Natural killer cell (primary cell): ENCODE measurements around the gene ECE1. TPM values are rescaled to one million over a fixed set of nuclear protein-coding genes. Genes with fewer than 3 reads are reported as not detected.

Experiments used
- ATAC-seq, 3 donors: fragments of 150-1000 bp in 2 of 3; fragments of 200-7000 bp in 1 of 3; cut with Tn5 transposase; 1 replicate in 1 of 3; 2 replicates in 2 of 3; pipeline ENCODE4 v1.10.0; 2021; ENCODE audit warnings: mild to moderate bottlenecking in 2 of 3, moderate library complexity in 2 of 3
- DNase-seq, 2 donors: peaks; one replicate each; pipeline versions ENCODE4 v3.0.0 to v3.0.0-alpha.2; 2013 to 2021; ENCODE audit warnings: mixed read lengths in 1 of 2
- H3K27ac ChIP-seq: one replicate; pipeline ENCODE4 v1.5.1; 2013; ENCODE audit warnings: mild to moderate bottlenecking, low read length
- H3K27me3 ChIP-seq: one replicate; pipeline ENCODE4 v1.6.1; 2013; ENCODE audit warnings: low read length; ENCODE audit not compliant: control insufficient read depth, insufficient read depth
- H3K36me3 ChIP-seq: one replicate; pipeline ENCODE4 v1.6.1; 2013; ENCODE audit warnings: low read length; ENCODE audit not compliant: control insufficient read depth, insufficient read depth
- H3K4me1 ChIP-seq: one replicate; pipeline ENCODE4 v1.6.1; 2013; ENCODE audit warnings: low read length; ENCODE audit not compliant: control insufficient read depth, insufficient read depth
- H3K4me3 ChIP-seq: one replicate; pipeline ENCODE4 v1.5.1; 2013; ENCODE audit warnings: low read length
- H3K9me3 ChIP-seq: one replicate; pipeline ENCODE4 v1.6.1; 2013; ENCODE audit warnings: low read length; ENCODE audit not compliant: control insufficient read depth, insufficient read depth
- H3K27ac Mint-ChIP-seq, 2 donors: one replicate each; pipeline ENCODE4 v1.8.0; 2022; ENCODE audit warnings: mild to moderate bottlenecking in 2 of 2, mixed read lengths in 2 of 2, moderate library complexity in 1 of 2
- H3K27me3 Mint-ChIP-seq, 2 donors: one replicate each; pipeline ENCODE4 v1.8.0; 2022; ENCODE audit warnings: low read depth in 2 of 2, mixed read lengths in 2 of 2
- H3K36me3 Mint-ChIP-seq: one replicate; pipeline ENCODE4 v1.8.0; 2022; ENCODE audit warnings: mixed read lengths
- H3K4me1 Mint-ChIP-seq, 2 donors: one replicate each; pipeline ENCODE4 v1.8.0; 2022; ENCODE audit warnings: mixed read lengths in 2 of 2
- H3K4me3 Mint-ChIP-seq: one replicate; pipeline ENCODE4 v1.8.0; 2022; ENCODE audit warnings: mild to moderate bottlenecking, moderate library complexity, mixed read lengths
- H3K9me3 Mint-ChIP-seq, 2 donors: one replicate each; pipeline ENCODE4 v1.8.0; 2022; ENCODE audit warnings: mixed read lengths in 2 of 2
- WGBS: methylation state at CpG from one replicate; pipeline ENCODE4 v1.1.7; 2013; ENCODE audit warnings: missing lambda C conversion rate; ENCODE audit not compliant: insufficient coverage; 5-methylcytosine and 5-hydroxymethylcytosine counted together
- intact Hi-C: fragments of 100-400 bp; cut with micrococcal nuclease; formaldehyde crosslinking; loops from one replicate; pipeline ENCODE4 v1.14.2; 2022
- total RNA-seq, 4 donors: library from RNA; stranded (reverse); fragments of 120-200 nt in 1 of 4; gene quantifications; one replicate each; pipeline versions ENCODE4 v1.2.3 to v1.2.4, GENCODE V29; 2013 to 2022
- TF ChIP-seq, protein P1 (sequence below): fragments of 200-600 bp; IDR thresholded peaks from one replicate; pipeline ENCODE4 v1.8.0; 2022; ENCODE audit warnings: antibody characterized with exemption

Gene ECE1
- total RNA-seq, 3 donors from 2014 or later (not counting 1 experiment from before 2014, with no cell fraction given): 47.2 to 70.1 (median 50.7) TPM

DNA sequence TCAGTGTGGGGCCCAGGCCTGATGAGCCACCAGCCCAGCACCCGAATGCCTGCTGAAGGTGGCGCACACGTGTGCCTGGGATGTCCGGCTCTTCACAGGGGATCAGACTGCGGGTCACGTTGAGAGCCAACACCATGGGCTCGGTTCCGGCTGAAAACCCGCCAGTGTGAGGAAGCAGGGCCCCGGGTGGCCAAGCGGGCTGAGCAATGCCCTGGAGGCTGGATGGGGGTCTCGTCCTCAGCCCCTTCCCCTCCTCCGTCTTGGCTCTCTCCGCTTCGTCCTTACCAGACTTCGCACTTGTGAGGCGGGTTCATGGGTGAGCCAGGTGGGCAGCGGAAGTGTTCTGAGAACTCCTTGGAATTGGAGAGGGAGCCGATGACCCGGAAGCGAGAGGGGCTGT lies 70.6 kb downstream of the ECE1 start:
- ATAC-seq: no peak
- Mint-ChIP-seq H3K27me3 (no peaks in the 10 kb centered on the region), H3K4me3 (no peak overlapping the region), H3K36me3 (peaks cover 10% of the 10 kb centered on the region), H3K4me1 (peaks cover 0 to 5% of the 10 kb centered on the region in 2 donors), H3K27ac (no peak overlapping the region), H3K9me3 (no peaks in the 10 kb centered on the region)
- Histone ChIP-seq H3K27ac (no peak overlapping the region), H3K27me3 (no peaks in the 10 kb centered on the region), H3K9me3 (no peaks in the 10 kb centered on the region), H3K36me3 (peaks cover 31% of the 10 kb centered on the region), H3K4me3 (no peak overlapping the region), H3K4me1 (no peaks in the 10 kb centered on the region)
- TF ChIP-seq, protein P1, sequence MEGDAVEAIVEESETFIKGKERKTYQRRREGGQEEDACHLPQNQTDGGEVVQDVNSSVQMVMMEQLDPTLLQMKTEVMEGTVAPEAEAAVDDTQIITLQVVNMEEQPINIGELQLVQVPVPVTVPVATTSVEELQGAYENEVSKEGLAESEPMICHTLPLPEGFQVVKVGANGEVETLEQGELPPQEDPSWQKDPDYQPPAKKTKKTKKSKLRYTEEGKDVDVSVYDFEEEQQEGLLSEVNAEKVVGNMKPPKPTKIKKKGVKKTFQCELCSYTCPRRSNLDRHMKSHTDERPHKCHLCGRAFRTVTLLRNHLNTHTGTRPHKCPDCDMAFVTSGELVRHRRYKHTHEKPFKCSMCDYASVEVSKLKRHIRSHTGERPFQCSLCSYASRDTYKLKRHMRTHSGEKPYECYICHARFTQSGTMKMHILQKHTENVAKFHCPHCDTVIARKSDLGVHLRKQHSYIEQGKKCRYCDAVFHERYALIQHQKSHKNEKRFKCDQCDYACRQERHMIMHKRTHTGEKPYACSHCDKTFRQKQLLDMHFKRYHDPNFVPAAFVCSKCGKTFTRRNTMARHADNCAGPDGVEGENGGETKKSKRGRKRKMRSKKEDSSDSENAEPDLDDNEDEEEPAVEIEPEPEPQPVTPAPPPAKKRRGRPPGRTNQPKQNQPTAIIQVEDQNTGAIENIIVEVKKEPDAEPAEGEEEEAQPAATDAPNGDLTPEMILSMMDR: no peak
- 96% methylated on average over 21 of the region's 21 CpGs for WGBS
- no peak for DNase-seq
- intact Hi-C loops: no loop called here

DNA sequence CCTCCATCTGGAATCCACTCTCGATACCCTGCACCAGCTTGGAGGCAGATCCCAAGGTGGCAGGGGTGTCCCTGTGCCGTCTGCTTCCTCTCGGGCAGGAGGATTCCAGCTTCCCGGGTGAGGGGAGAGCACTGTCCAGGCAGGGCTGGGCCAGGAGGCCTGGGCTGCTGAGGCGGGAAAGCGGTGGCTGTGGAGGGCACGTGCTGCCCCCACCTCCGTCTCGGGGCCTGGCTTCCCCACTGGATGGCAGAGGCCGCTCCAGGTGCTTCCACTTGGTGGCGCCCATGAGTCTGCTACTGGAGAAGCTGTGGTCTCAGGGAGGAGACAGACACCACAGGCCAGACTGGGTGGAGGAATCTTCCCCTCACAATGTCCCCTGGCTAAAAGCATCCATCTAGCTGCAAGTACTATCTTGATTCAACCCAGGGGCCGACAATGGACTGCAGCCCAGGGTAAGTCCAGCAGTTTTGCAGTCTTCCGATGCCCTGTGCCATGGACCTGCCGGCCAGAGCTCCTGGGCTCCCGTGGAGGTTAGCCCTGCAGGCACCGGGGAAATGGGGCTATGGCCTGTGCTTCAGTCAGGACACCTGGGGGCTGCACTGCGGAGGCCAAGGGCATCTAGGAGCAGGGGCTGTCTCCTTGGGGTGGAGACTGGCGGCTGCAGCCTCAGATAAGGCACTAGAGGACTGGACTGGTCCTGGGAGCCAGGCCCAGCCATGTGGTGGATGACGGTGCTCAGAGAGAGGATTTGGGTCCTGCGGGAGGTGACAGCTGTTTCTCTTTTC lies 72.3 kb downstream of the ECE1 start:
- ATAC-seq (peak in 1 of 3 donors; percentile 61), DNase-seq (peak in 1 of 2 donors; percentile 48)
- Mint-ChIP-seq H3K4me1 (peaks cover 0 to 5% of the 10 kb centered on the region in 2 donors), H3K4me3 (no peak overlapping the region), H3K27ac (peak overlapping the region in 1 of 2 donors; percentile 36), H3K9me3 (no peaks in the 10 kb centered on the region), H3K27me3 (no peaks in the 10 kb centered on the region), H3K36me3 (no peaks in the 10 kb centered on the region)
- Histone ChIP-seq H3K9me3 (no peaks in the 10 kb centered on the region), H3K27ac (no peak overlapping the region), H3K27me3 (no peaks in the 10 kb centered on the region), H3K4me1 (no peaks in the 10 kb centered on the region), H3K36me3 (peaks cover 22% of the 10 kb centered on the region), H3K4me3 (no peak overlapping the region)
- intact Hi-C loops: no loop called here
- TF ChIP-seq, protein P1: no peak
- WGBS: 93% methylated on average over 20 of the region's 20 CpGs

DNA sequence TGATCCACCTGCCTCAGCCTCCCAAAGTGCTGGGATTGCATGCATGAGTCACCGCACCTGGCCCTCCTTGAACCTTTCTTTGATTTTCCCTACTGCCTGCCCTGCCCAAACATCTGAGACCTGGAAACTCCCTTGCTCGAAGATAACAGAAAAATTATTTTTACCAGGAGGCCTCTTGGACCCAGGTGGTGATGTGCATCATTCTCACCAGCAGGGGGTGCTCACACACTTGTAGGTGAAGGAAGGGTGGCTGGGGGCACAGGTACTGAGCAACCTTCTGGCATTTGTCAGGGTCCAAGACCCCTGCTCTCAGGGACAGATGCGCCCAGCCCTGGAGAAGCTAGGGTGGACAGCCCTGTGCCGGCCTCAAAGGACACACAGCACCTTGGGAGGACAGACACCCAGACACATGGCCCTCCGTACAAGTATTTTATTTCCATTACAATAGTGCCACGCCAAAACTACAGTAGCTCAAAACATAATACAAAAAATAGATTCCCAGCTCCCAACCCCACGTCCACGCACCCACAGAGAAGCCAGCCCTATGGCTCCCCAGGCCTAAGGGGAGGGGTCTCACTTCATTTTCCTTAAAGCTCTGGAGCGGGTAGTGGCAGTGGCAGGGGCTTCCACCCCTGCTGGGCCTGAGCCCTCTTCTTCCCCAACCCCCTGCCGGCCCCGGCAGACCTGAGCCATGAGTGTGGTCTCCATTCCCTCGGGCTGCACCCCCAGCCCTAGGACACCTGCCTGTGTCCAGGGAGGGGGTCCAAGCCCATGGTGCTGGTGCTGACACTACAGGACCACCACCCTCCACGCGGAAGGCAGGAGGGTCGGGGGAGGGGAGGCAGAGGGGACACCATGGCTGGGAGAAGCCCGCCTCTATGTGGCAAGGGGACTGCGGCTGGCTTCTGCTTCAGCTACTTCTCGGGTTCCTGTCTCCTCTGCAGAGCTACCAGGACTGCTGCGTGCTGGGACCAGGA lies 73.1 kb downstream of the ECE1 start:
- WGBS: 87% methylated on average over 19 of the region's 19 CpGs
- no peaks in the 10 kb centered on the region for H3K36me3 Mint-ChIP-seq

More for the DNA sequence above, 73.1 kb downstream of the ECE1 start:
- Histone ChIP-seq H3K9me3 (no peaks in the 10 kb centered on the region), H3K27ac (no peak overlapping the region), H3K36me3 (peaks cover 20% of the 10 kb centered on the region), H3K4me3 (no peak overlapping the region), H3K27me3 (no peaks in the 10 kb centered on the region), H3K4me1 (no peaks in the 10 kb centered on the region)
- TF ChIP-seq, protein P1: peak; percentile 70
- Mint-ChIP-seq H3K4me3 (no peak overlapping the region), H3K27ac (peak overlapping the region in 1 of 2 donors; percentile 36), H3K27me3 (no peaks in the 10 kb centered on the region), H3K4me1 (peaks cover 0 to 5% of the 10 kb centered on the region in 2 donors), H3K9me3 (no peaks in the 10 kb centered on the region)
- peak; percentile 67 to 78 (median 69) for ATAC-seq
- intact Hi-C loops: no loop called here
- peak; percentile 55 to 85 for DNase-seq
